Embryonic facial prominence (tissue), 1 donor: ENCODE results near the gene SAP130.
"Not testable (repeated sequence)": the region's sequence is repeated elsewhere in the genome, so short reads cannot be mapped to it uniquely, and the experiment has no call there.

Experiments
- DNase-seq: peaks from one replicate; pipeline ENCODE4 v3.0.0-alpha.2; 2016; ENCODE audit errors: extremely low spot score

Gene SAP130

GRCh38 chr2:127953128-127953718, 74.6 kb downstream of the SAP130 start:
- no peak for DNase-seq

- DNase-seq = no peak
Measured at GRCh38 chr2:127951026-127951425, 76.8 kb downstream of the SAP130 start.

- no peak for DNase-seq
Measured at GRCh38 chr2:127950264-127950663, 77.6 kb downstream of the SAP130 start.

GRCh38 chr2:127945281-127945680, 82.6 kb downstream of the SAP130 start:
- no peak for DNase-seq

GRCh38 chr2:127943186-127943585, 84.7 kb downstream of the SAP130 start:
- DNase-seq = no peak

- DNase-seq = no peak
Measured at GRCh38 chr2:127942002-127942401, 85.9 kb downstream of the SAP130 start.

GRCh38 chr2:127941461-127941860, 86.4 kb downstream of the SAP130 start:
- DNase-seq = no peak

- no peak for DNase-seq
Measured at GRCh38 chr2:127940641-127941040, 87.2 kb downstream of the SAP130 start.

- DNase-seq = no peak
Measured at GRCh38 chr2:127935337-127935736, 92.5 kb downstream of the SAP130 start.

- DNase-seq = no peak
Measured at GRCh38 chr2:127932199-127932876, 95.5 kb downstream of the SAP130 start.

GRCh38 chr2:127929449-127929848, 98.4 kb downstream of the SAP130 start:
- no peak for DNase-seq

- no peak for DNase-seq
Measured at GRCh38 chr2:127927384-127927783, 100.5 kb downstream of the SAP130 start.

GRCh38 chr2:127917916-127918315, 109.9 kb downstream of the SAP130 start:
- DNase-seq = no peak

GRCh38 chr2:127913808-127914457, 113.9 kb downstream of the SAP130 start:
- no peak for DNase-seq

- DNase-seq = no peak
Measured at GRCh38 chr2:127911737-127912136, 116.1 kb downstream of the SAP130 start.

GRCh38 chr2:127910415-127910814, 117.4 kb downstream of the SAP130 start:
- no peak for DNase-seq

GRCh38 chr2:127909019-127909418, 118.8 kb downstream of the SAP130 start:
- no peak for DNase-seq

GRCh38 chr2:127907733-127908400, 120.0 kb downstream of the SAP130 start:
- not testable (repeated sequence) for DNase-seq

GRCh38 chr2:127906206-127906926, 121.5 kb downstream of the SAP130 start:
- DNase-seq = no peak

- no peak for DNase-seq
Measured at GRCh38 chr2:127901339-127902056, 126.4 kb downstream of the SAP130 start.

- no peak for DNase-seq
Measured at GRCh38 chr2:127897531-127898211, 130.2 kb downstream of the SAP130 start.
